Small intestine (tissue), 7 donors: ENCODE measurements around the gene SSTR3. TPM values are rescaled to one million over a fixed set of nuclear protein-coding genes. Genes with fewer than 3 reads are reported as not detected.

Experiments used
- DNase-seq, 2 donors: peaks; one replicate each; pipeline versions ENCODE4 v3.0.0 to v3.0.0-alpha.2; 2013
- FAIRE-seq: peaks from 2 replicates; lab custom pipeline; 2012; peaks lifted over from hg19 to GRCh38; lab: Jason Lieb, UNC
- H3K27ac ChIP-seq, 3 donors: one replicate each; pipeline ENCODE4 v1.5.1; 2013; ENCODE audit warnings: low read length in 2 of 3, mild to moderate bottlenecking in 2 of 3, control low read depth in 1 of 3, inconsistent platforms in 1 of 3, low read depth in 1 of 3, moderate library complexity in 1 of 3
- H3K27me3 ChIP-seq, 3 donors: one replicate each; pipeline ENCODE4 v1.6.1; 2013; ENCODE audit warnings: low read length in 3 of 3, inconsistent platforms in 1 of 3; ENCODE audit not compliant: control insufficient read depth in 3 of 3, insufficient read depth in 3 of 3
- H3K36me3 ChIP-seq, 3 donors: one replicate each; pipeline ENCODE4 v1.6.1; 2013; ENCODE audit warnings: low read length in 3 of 3, inconsistent platforms in 1 of 3, low read depth in 1 of 3, mild to moderate bottlenecking in 1 of 3, moderate library complexity in 1 of 3; ENCODE audit not compliant: control insufficient read depth in 3 of 3, insufficient read depth in 2 of 3
- H3K4me1 ChIP-seq, 3 donors: one replicate each; pipeline ENCODE4 v1.6.1; 2013; ENCODE audit warnings: low read length in 2 of 3, inconsistent platforms in 1 of 3, low read depth in 1 of 3, mild to moderate bottlenecking in 1 of 3, moderate library complexity in 1 of 3; ENCODE audit not compliant: control insufficient read depth in 3 of 3, insufficient read depth in 2 of 3
- H3K4me3 ChIP-seq, 3 donors: one replicate each; pipeline ENCODE4 v1.5.1; 2013; ENCODE audit warnings: low read length in 3 of 3, control low read depth in 1 of 3, inconsistent platforms in 1 of 3, low read depth in 1 of 3, mild to moderate bottlenecking in 1 of 3, moderate library complexity in 1 of 3
- H3K9me3 ChIP-seq, 2 donors: one replicate each; pipeline ENCODE4 v1.6.1; 2013; ENCODE audit warnings: low read depth in 1 of 2, low read length in 1 of 2; ENCODE audit not compliant: control insufficient read depth in 2 of 2, insufficient read depth in 1 of 2
- whole genome bisulfite sequencing, 3 donors: extraction: QIAGEN DNeasy Blood & Tissue Kit; methylation state at CpG; one replicate each; pipeline ENCODE4 v1.1.7; 2013; 5-methylcytosine and 5-hydroxymethylcytosine counted together
- polyA plus RNA-seq, 4 donors: library from polyadenylated mRNA; stranded (reverse) in 3 of 4; unstranded in 1 of 4; fragments of 200-250 nt in 3 of 4; fragments of 120-200 nt in 1 of 4; gene quantifications; one replicate each; pipeline versions ENCODE4 v1.2.1 to v1.2.3, GENCODE V29; 2013
- donor health status: healthy with polysubstance abuse.
- donor health status: control.
- donor health status: control.
- donor health status: Bipolar disorder and iron deficiency.
- donor health status: healthy.

SSTR3 gene
- polyA plus RNA-seq, 4 donors: 0.09 to 0.49 TPM; not detected in 2

DNA sequence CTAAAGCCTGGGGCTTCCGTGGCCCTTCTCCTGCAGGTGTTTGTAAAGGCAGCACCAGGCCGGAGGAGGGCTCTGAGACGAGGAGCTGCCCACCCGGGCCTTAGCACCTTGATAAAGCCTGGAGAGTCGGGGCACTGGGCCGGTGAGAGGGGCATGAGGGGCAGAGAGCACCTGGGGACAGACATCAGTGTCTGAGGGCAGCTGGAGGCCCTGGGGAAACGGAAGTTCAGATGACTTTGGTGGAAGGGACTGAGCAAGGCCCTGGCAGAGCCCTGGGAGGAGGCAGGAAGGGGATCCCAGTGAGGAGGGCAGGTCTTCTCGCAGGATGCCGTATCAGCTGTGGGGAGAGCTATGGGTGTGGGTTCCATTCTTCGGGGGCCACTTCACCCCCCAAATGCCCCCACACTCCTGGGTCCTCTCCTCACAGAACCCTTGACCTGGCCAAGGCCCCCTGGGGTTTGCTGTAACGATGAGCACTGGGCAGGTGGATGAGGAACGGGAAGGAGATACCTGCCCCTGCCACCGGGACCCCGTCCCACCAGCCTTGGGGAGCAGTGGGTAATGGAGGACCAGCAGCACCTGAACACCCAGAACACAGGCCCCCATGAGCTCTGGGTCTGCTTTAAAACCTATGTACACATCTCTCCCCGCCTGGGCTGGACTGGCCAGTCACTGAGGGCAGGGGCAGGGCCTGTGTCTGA is 31.6 kb downstream of the SSTR3 start:
- Histone ChIP-seq H3K27ac (no peak overlapping the region), H3K27me3 (no peaks in the 10 kb centered on the region), H3K9me3 (no peaks in the 10 kb centered on the region), H3K4me1 (peaks cover 7 to 38% (median 15%) of the 10 kb centered on the region in 3 donors), H3K36me3 (peaks cover 0 to 33% (median 0%) of the 10 kb centered on the region in 3 donors), H3K4me3 (no peak overlapping the region)
- no peak for FAIRE-seq
- 85 to 91% (median 86%) methylated on average over 15 of the region's 15 CpGs for WGBS, 3 donors
- no peak for DNase-seq

DNA sequence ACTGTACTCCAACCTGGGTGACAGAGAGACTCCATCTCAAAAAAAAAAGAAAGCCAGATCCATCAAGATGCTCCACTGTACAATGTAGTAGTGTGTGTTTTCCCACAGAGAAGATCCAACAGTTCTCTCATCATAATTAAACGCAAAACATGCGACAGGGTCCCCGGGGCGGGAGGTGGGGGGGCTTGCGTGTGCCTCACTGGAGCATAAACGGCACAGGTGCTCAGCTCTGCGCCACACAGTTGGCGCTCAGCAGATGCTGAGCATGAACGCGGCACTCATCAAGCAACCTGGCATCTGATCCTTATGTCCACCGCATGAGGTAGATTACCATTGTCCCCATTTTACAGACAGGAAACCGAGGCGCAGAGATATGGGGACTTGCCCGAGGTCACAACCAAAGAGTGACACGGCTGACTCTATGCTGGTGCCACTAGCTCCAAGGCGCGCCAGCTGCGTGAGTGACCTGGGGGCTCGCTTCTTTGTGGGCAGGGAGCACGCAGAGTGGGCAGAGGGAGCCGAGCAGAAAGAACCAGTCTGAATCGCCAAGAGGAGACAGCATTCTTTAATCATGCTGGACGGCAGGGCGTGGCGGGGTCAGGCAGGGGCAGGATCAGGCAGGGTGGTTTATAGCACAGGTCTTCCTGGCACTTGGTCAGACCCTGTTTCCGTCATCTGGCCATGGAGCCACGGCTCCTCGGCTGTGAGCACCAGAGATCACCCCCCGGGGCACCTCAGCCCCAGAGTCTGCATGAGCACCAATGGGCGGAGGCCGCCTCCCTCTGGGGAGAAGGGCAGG is 32.5 kb downstream of the SSTR3 start:
- peak in 1 of 2 donors; percentile 42 for DNase-seq
- WGBS, 3 donors: 71 to 84% (median 78%) methylated on average over 31 of the region's 31 CpGs
- H3K4me3 ChIP-seq: no peak overlapping the region
- no peaks in the 10 kb centered on the region for H3K9me3 ChIP-seq
- H3K27ac ChIP-seq: no peak overlapping the region
- H3K4me1 ChIP-seq: peaks cover 7 to 39% (median 15%) of the 10 kb centered on the region in 3 donors
- peaks cover 0 to 28% (median 0%) of the 10 kb centered on the region in 3 donors for H3K36me3 ChIP-seq
- FAIRE-seq: no peak
- no peaks in the 10 kb centered on the region for H3K27me3 ChIP-seq

DNA sequence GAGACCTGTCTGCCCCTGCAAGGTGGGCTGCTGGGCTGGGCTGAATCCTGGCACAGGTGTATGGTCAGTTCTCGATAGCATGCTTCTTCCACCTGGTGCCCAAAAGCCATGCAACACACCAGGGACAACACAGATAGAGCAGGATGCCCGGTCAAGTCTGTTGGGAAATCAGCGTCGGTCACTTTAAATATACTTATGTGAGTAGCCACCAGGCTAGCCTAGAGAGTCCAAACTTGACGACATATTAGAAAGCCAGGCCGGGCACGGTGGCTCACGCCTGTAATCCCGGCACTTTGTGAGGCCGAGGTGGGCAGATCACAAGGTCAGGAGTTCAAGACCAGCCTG is 33.2 kb downstream of the SSTR3 start:
- DNase-seq: no peak
- H3K4me3 ChIP-seq: no peak overlapping the region
- 86 to 94% (median 94%) methylated on average over 9 to 10 of the region's 10 CpGs for WGBS, 3 donors
- FAIRE-seq: no peak
- H3K27ac ChIP-seq: peak overlapping the region in 2 of 3 donors; percentile 58 to 62
- H3K27me3 ChIP-seq: no peaks in the 10 kb centered on the region
- peaks cover 0 to 22% (median 0%) of the 10 kb centered on the region in 3 donors for H3K36me3 ChIP-seq
- H3K9me3 ChIP-seq: no peaks in the 10 kb centered on the region
- peaks cover 7 to 39% (median 15%) of the 10 kb centered on the region in 3 donors for H3K4me1 ChIP-seq

DNA sequence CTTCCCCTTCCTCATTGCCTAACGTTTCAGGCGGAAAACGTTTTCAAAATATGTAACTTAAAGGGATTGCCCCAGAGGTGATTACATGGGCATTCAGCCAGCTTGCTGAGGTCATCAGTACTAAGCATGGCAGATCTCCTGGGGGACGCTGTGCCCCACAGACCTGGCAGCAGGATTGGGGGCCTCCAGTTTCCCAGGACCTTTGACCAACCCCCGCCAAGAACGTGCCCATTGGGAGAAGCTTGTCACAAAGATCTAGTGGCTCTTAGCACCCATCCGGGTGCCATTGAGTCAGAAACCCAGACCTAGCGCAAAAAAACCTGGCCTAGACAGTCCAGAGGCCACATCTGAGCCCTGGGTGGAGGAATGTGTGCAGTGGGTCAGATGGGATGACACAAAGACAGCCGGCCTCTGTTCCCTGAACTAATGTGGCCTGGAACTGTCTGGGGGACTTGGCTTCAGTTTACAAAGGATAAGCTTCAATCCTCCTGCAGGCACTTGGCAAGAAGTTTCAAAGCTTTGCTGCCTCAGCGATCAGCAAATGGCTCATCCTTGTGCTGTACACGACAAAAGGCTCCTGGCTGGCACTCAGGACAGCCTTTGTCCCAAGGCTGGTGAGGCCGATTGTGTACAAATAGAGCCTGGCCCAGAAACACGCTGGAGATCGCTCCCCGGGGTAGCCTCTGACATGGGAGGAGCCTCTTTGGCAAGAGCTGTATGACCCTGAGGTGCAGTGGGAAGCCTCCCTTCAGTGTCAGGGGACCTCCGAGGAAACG is 33.7 kb downstream of the SSTR3 start:
- peaks cover 7 to 39% (median 15%) of the 10 kb centered on the region in 3 donors for H3K4me1 ChIP-seq
- DNase-seq (peak; percentile 52 to 82), FAIRE-seq (no peak)
- H3K27me3 ChIP-seq: no peaks in the 10 kb centered on the region
- no peaks in the 10 kb centered on the region for H3K9me3 ChIP-seq
- peaks cover 0 to 17% (median 0%) of the 10 kb centered on the region in 3 donors for H3K36me3 ChIP-seq
- H3K4me3 ChIP-seq: no peak overlapping the region
- peak overlapping the region; percentile 21 to 62 (median 58) for H3K27ac ChIP-seq
- 19 to 42% (median 40%) methylated on average over 17 of the region's 17 CpGs for WGBS, 3 donors

DNA sequence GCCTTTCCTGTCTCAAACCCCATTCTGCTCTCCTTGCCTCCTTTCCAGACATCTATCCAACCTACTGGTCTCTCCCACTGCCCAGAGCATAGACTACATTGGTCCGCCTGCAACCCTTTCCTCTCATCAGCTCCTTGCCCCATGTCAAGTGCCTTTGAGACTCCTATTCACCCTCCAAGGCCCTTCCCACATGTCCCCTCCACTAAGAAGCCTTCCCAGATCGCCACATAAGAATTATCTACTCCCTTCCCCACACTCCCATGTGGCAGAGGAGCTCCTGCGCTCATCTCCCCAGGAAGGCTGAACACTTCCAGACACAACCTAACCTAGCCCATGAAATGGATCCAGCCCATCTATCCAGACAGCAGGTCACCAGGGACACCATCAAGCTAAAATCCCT is 34.5 kb downstream of the SSTR3 start:
- no peak overlapping the region for H3K4me3 ChIP-seq
- H3K4me1 ChIP-seq: peaks cover 7 to 39% (median 15%) of the 10 kb centered on the region in 3 donors
- 74 to 92% (median 76%) methylated on average over 3 of the region's 3 CpGs for WGBS, 3 donors
- H3K36me3 ChIP-seq: peaks cover 0 to 16% (median 0%) of the 10 kb centered on the region in 3 donors
- H3K27me3 ChIP-seq: no peaks in the 10 kb centered on the region
- H3K27ac ChIP-seq: peak overlapping the region in 2 of 3 donors; percentile 13 to 26
- no peaks in the 10 kb centered on the region for H3K9me3 ChIP-seq
- DNase-seq (no peak), FAIRE-seq (no peak)

DNA sequence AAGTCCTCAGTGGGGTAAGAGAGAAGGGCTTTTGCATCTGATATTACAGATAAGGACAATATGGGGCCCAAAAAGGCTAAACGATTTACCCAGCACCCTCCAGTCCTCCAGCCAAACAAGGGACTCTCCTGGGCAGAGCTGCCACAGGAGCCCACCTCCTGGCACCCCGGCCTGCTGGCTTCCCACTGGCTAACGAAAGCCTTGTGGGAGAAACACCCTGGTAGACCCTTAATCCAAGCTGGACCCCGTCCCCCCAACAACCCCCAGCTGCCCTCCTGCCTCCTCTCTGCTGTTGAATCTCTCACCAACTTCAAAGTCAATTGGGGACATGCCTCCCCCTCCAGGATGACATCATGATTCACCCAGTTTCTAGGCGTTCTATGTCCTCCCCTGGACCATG is 35.1 kb downstream of the SSTR3 start:
- DNase-seq (no peak), FAIRE-seq (no peak)
- H3K4me3 ChIP-seq: no peak overlapping the region
- peak overlapping the region in 2 of 3 donors; percentile 28 to 39 for H3K27ac ChIP-seq
- no peaks in the 10 kb centered on the region for H3K27me3 ChIP-seq
- H3K9me3 ChIP-seq: no peaks in the 10 kb centered on the region
- peaks cover 0 to 12% (median 0%) of the 10 kb centered on the region in 3 donors for H3K36me3 ChIP-seq
- 52 to 72% (median 69%) methylated on average over 5 of the region's 5 CpGs for WGBS, 3 donors
- peaks cover 7 to 39% (median 15%) of the 10 kb centered on the region in 3 donors for H3K4me1 ChIP-seq

DNA sequence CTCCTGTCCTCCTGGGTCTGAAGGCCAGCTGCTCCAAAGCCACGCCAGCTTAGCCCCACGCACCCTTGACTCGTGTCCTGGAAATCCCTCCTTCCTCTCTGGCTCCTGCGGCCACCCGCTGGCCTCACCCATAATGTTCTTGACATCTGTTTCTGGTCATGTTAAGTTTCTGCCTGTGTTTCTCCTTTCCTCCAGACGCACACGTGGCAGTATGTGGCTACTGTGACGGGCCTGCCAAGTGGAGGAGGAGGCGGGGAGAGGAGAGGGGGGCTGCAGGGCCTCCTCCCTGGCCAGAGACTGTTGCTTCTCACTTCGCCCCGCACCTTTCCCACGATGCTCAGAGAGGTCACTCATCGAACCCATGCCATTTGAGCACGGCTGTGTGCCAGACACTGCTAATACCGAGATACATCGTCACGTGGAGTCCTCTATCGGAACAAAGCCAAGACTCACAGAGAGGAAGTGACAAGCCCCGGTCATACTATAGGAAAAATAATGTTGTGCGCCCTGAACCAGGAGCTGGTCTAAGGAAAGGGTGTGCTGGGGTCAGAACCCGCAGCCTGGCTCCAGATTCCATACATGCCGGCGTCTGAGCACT is 35.7 kb downstream of the SSTR3 start:
- no peaks in the 10 kb centered on the region for H3K9me3 ChIP-seq
- no peak overlapping the region for H3K4me3 ChIP-seq
- DNase-seq: peak in 1 of 2 donors; percentile 38
- 41 to 63% (median 55%) methylated on average over 23 of the region's 23 CpGs for WGBS, 3 donors
- peaks cover 0 to 6% (median 0%) of the 10 kb centered on the region in 3 donors for H3K36me3 ChIP-seq
- peaks cover 7 to 39% (median 15%) of the 10 kb centered on the region in 3 donors for H3K4me1 ChIP-seq
- no peaks in the 10 kb centered on the region for H3K27me3 ChIP-seq
- H3K27ac ChIP-seq: peak overlapping the region in 2 of 3 donors; percentile 28 to 39
- no peak for FAIRE-seq
